ENCODE data around the gene OR51A7.
"Not testable (repeated sequence)": the region's sequence is repeated elsewhere in the genome, so short reads cannot be mapped to it uniquely, and the experiment has no call there.

Gene OR51A7, protein sequence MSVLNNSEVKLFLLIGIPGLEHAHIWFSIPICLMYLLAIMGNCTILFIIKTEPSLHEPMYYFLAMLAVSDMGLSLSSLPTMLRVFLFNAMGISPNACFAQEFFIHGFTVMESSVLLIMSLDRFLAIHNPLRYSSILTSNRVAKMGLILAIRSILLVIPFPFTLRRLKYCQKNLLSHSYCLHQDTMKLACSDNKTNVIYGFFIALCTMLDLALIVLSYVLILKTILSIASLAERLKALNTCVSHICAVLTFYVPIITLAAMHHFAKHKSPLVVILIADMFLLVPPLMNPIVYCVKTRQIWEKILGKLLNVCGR

DNA sequence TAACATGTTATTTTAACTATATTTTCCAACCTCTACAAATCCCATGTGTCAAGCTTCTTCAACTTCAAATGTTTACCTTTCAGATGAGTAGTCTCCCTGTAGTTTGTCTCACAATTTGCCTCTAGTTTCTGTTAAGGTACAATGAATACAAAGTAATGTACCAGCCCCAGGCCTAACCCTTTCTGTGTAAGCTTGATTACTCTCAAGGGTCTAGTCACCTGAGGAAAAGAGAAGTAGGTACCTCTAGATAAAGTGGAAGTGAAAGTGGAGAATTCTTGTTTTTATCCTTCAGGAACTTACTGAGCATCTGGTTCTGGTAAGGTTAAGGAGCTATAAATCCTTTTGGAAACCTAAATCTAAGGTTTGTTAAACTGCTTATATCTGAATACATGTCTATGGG is at the start of gene OR51A7:
Gene OR51A7 (plus strand): TSS at position 300 of the 400 bp plus-strand sequence. CDS start 3,587 bp downstream, outside the sequence.
- no peak for DNase-seq

DNA sequence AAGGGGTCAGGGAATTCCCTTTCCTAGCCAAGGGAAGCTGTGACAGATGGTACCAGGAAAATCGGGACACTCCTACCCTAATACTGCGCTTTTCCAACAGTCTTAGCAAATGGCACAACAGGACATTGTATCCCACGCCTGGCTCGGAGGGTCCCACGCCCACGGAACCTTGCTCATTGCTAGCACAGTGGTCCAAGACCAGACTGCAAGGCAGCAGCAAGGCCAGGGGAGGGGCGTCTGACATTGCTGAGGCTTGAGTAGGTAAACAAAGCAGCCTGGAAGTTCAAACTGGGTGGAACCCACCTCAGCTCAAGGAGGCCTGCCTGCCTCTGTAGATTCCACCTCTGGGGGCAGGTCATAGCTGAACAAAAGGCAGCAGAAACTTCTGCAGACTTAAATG is 49.3 kb upstream of the OR51A7 start:
- not testable (repeated sequence) for DNase-seq

DNA sequence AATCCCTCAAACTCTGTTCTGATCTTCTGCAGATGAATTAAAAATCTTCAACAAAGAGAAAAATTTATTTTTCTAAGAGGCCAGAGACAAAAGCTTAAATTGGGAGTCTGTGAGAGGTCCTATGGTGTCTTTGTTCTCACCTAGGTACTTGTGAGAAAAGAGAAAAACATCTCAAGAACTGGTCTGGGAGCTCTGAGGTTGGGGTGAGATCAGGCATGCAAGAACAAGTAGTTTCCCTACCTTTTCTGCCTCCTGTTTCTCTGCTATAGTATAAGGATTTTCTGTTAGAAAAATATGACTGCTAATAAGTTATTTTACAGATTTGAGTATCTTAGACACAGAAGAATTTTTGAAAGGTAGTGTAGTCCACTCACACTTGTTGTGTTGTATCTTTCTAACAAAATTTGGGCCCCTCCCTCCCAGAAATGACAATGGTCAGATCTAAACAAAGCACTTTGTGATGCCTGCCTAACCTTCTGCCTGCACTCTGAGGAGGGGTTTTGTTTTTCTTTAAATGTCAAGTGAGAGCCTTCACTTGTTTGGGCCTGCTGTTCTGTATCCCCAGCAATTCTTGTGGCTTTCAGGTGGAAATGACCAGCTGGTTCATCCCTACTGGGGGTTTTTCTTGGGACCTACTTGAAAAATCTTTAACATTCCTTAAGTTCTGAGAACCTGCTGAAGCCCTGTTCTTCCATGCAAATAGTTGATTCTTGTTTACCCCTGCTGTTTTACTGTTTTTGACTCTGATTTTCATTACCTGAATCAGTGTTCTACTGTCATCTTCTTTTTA is 40.9 kb upstream of the OR51A7 start:
- no peak for DNase-seq

DNA sequence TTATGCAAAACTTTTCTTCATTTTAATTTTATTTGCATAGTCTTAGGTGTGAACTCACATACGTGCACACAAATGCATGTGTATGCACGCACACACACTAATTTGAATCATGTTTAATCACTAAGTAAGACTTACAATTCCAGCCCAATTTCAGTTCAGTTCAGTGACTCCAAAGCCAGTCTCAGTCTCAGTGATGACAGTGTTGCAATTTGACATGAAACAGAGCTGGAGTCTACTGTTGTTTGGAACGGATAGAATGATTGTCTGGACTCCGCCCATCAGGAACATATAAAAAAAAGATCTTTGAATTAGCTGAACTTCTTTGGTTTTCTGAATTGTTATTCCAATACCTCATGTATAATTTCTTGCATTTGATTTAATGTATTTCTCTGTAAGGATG is 39.7 kb upstream of the OR51A7 start:
- DNase-seq = no peak

DNA sequence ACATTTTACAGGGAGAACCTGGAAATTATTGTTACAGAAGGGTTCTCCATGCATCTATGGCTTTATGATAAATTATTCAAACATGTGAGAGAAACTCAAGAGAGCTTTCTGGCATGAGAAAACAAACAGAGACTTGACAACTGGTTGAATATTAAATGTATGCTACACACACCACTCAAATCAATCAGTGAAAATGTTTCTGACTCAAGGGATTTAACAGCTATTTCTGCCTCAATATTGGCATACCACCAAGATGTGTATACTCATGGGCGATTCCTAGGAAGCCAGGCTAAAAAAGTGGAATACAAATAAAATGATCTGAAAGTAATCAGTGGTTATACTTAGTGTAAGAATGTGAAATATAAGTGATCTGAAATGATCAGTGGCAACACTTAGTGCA is 37.7 kb upstream of the OR51A7 start:
- DNase-seq = no peak

DNA sequence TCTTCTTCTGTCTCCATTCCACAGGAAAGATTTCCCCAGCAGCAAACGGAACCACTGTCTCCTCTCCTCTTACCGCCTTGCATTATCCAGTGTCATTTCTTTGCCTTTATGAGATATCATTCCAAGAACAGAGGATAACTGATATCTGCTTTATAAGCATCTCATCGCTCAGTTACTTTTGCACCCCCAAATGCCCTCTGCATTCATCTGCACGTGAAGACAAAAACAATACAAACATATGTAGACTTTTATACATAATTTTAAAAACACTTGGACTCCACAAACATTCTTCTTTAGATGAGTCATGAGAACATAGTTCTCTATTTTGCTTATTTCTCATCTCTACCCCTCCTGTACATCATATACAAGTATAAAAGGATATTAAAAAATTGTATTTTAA is 22.4 kb upstream of the OR51A7 start:
- DNase-seq = no peak

DNA sequence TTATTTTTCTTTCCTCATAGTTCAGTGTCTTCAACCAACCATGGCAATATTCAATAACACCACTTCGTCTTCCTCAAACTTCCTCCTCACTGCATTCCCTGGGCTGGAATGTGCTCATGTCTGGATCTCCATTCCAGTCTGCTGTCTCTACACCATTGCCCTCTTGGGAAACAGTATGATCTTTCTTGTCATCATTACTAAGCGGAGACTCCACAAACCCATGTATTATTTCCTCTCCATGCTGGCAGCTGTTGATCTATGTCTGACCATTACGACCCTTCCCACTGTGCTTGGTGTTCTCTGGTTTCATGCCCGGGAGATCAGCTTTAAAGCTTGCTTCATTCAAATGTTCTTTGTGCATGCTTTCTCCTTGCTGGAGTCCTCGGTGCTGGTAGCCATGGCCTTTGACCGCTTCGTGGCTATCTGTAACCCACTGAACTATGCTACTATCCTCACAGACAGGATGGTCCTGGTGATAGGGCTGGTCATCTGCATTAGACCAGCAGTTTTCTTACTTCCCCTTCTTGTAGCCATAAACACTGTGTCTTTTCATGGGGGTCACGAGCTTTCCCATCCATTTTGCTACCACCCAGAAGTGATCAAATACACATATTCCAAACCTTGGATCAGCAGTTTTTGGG is 21.6 kb upstream of the OR51A7 start, which contains the start of gene OR51T1:
Gene OR51T1 (plus strand): TSS at position 41 of the 641 bp plus-strand sequence. CDS start 0 bp downstream, at position 41.
- DNase-seq = no peak

DNA sequence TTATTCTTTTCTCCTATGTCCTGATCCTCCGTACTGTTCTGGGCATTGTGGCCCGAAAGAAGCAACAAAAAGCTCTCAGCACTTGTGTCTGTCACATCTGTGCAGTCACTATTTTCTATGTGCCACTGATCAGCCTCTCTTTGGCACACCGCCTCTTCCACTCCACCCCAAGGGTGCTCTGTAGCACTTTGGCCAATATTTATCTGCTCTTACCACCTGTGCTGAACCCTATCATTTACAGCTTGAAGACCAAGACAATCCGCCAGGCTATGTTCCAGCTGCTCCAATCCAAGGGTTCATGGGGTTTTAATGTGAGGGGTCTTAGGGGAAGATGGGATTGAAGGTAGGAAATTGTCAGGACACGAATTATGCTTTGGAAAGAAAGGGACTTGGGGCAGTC is 21.0 kb upstream of the OR51A7 start:
- DNase-seq = no peak

DNA sequence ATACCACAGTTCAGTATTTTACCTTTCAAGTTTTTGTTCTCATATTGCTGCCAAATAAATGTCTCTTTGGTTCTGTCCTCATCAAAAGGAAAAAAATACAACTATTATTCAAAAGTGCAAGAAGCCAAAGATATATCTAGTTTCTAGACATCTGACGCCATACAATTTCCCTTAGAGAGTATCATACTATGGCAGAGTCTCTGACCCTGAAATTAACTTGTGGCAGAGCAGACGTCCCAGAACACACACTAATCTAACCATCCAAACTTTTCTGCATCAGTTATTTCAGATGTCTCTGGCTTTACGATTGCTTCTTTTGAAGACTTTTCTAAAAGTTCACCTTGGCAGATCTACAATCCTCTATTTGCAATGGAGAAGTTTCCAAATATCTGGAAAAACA is 19.2 kb upstream of the OR51A7 start:
- DNase-seq = no peak

DNA sequence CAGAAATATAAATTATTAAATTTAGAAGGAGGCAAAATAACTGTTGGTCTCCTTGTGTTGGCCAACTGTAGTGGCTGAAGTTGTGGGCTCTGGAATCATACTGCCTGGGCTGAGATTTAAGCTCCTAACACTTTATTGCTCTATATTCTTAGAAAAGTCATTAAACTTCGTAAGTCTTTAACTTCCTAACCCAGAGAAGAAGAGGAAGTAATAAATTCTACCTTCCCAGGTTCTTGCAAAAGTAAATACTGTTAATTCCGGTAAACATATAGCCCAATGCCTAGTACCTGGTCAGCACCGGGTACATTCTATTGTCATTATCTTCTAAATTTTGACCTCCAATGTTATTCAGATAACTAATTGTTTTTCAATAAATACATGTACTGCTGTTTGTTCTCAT is 17.4 kb upstream of the OR51A7 start:
- no peak for DNase-seq

DNA sequence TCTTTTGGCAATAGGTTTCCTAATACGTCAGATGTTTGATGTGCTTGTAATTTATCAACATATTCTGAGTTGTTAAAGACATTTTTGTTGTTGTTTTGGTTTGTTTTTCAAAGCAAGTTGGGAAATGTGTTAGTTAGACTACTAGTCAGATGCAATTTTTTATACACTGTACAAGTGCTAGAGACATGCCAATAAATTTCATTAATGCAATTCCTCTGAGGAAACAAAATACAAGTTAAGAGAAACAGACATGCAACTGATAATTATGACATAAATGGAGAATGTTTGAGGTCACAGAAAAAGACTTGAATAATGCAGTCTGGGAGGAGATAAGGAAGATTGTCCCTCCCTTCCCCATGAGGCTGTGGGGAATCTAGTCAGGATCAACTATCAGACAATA is 16.0 kb upstream of the OR51A7 start:
- no peak for DNase-seq

DNA sequence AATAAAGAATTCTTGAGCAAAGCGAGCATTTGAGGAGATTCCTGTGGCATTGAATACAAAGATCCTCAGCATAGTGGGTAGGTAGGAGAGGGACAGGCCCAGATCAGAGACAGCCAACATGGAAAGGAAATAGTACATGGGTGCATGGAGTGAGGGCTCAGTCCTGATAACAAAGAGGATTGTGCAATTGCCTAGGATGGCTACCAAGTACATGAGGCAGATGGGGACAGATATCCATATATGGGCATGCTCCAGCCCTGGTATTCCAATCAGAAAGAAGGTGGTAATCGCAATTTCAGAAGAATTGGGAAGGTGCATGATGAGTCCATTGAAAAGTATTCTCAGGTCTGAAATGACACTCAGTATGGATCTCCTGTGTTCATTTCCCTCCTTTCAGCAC is 13.3 kb upstream of the OR51A7 start:
- DNase-seq = no peak

DNA sequence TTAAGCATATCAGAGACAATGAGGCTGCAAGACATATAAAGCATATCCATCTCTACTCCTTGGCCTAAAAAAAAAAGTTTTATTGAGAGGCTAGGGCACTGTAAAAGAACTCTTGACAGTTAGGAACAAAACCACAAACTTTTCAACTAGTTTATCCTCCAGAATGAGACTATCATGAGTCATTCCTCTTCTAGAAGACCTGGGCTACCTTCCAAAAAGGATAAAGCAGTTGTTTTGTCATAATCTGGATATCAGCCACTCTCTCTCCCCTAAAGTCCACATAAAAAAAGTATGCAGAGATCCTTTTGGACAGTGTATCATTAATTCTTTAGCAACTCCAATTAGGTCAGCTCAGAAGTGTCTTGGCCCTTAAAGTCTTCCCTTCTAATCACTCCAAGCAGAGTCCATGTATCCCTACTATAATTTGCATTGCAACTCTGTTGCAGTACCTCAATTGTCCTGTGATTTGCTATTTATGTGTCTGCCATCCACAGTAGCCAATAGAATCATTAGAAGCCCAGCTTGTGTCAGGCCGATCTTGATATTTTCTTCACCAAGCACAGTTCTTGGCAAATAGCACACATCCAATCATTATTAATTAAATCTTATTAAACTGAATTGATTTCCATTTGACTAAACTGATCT is 11.5 kb upstream of the OR51A7 start:
- no peak for DNase-seq

DNA sequence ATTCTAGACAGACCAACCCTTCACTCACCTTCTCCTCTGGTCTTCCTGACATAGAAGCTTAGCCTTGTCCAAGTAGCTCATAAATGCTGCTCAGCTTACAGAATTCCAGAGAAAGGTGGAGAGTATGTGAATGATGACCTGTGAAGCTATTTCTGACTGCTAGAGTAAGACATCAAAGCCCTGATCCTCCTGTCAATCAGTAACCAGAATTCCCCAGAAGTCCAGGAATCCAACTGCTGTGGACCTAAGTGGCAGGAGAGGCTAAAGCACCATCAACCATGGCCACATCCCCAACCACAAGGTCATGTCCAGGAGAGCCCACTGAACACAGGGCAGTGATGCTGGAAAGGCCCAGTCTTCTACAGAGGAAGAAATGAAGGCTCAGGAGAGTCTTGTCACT is 13.0 kb downstream of the OR51A7 start:
- DNase-seq = no peak

DNA sequence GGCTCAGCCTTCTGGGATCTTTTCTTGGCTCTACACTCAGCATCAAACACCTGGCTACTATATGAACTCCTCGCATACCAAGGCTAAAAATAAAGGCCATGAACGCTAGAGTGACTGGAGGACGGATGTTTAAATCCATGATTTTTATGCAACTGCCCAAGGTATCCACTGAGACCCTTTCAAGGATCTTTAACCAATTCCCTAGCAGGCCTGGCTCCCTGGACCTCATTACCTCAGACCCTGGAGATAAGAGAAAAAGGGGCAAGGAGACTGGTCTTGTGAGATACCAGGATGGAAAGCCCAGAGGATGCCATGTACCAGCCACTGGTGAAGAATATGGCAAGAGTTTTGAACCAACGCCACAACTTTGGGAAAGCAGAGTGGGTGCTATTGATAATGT is 15.7 kb downstream of the OR51A7 start, which contains the start of gene OR51G2:
Gene OR51G2 (minus strand): TSS at position 101 of the 400 bp plus-strand sequence. CDS start 3,687 bp downstream, outside the sequence.
- DNase-seq = no peak

DNA sequence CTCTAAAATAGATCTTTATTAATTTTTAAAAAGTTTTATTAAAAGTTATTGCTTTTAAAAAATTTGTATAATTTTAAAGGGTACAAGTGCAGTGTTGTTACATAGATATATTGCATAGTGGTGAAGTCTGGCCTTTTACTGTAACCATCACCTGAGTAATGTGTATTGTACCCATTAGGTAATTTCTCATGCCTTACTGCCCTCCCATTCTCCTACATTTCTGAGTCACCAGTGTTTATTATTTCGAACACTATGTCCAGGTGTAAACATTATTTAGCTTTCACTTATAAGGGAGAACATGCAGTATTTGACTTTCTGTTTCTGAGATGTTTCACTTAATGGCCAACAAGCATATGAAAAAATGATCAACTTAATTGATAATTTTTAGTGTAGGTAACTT is 18.2 kb downstream of the OR51A7 start:
- DNase-seq = no peak

DNA sequence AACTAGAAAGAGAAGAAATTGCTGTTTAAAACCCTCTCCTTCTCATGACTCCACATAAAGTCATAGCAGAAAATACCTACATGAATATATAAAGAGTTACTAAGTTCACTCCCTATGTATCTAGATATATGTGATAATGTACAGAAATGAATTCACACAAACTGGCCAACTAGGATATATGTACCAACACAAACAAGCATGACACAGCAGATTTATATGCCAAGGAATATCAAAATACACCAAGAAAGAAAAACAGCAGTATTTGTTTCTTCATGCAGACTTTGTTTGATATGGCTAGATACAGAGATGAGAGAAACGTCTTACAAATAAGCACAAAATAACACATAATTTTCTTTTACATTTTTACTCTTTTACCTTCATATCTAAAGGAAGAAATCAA is 18.7 kb downstream of the OR51A7 start:
- no peak for DNase-seq

DNA sequence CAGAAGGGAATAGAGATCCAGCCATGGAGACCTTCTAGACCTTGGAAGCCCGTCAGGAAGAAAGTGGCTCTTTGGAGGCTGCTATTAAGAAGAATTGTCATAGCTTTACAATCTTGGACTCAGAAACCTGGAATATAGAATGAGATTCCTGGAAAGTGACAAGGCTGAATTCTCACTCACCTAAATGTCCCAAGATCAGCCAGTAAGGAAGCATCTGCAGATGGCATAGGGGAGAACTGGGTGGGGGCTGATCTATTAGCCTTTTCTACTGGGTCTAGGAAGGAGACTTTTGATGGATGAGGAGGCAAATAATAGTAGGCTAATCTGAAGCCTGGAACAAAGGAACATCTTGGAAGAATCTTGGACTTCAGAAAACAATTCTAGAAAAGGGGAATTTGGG is 20.7 kb downstream of the OR51A7 start, which contains the start of gene OR51G1:
Gene OR51G1 (minus strand): TSS at position 101 of the 400 bp plus-strand sequence. CDS start 0 bp downstream, at position 101.
- DNase-seq = no peak

DNA sequence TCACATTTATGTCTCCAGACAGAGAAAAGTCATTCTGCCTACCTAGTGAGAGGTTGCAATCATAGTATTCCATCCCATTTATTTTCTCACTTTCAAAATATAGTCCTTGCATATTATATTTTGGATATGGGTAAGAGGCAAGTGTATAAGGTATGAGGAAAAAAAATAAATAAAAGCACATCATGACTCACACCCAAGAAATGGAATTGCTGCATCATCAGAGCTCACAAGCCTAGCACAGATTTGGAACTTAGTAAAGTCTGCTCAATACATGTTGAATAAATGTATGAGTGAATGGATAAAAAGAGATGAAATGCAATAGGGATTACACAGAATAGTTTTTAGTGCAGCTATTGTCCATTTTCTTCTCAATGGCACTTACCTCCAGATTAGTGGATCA is 23.0 kb downstream of the OR51A7 start:
- DNase-seq = no peak

DNA sequence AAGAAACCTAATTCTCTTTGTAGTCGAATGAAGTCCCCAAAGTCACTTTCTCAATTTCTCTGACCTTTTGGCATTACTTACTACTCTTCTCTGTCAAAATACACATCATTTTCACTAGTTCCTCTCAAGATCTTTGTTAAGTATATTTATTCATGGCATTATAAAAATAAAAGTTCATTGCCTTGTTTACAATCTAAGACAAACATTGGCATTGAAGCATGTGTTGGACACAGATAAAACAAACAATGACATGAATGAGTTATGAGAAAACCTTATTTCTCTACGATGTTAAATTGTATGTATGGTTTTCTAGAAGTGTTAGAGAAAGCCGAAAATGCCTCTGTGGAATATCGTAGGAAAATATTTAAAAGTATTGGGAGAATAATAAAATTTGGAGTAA is 29.2 kb downstream of the OR51A7 start:
- DNase-seq = no peak

DNA sequence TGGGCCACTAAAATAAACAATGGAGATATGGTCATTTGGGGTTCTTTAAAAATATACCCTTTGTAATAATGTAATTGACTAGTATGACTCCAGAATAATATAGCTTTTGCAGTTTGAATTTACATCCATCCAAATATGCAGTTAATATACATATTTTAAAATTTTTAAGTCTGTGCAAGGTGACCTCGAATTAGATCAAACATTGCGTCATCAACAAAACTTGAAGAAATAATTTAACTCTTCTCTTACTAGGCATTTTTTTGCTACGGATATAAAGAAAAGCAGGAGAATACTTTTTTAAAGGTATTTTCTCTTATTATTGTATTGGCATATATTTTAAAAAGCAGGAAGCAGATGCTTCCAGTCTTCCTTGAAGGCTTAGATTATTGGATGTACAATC is 33.2 kb downstream of the OR51A7 start:
- DNase-seq = no peak

DNA sequence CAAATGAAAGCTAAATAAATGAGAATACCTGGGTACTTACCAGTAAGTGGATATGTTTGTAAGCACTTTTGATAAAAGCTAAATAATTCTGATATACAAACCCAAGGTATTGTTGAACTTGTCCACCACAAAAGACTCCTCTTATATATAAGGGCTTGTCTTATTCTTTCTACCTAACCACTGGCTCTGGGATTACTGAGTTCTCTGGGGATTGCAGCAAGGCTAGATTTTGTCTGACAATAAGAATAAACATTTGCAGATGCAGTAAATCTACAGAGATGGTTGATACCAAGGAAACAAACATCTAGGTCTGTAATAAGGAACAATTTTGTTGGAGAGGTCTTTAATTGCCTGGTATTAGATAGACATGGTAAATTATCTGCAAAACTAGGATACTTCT is 43.9 kb downstream of the OR51A7 start, which contains the start of gene OR51A4:
Gene OR51A4 (minus strand): TSS at position 101 of the 400 bp plus-strand sequence. CDS start 505 bp downstream, outside the sequence.
- DNase-seq = no peak

DNA sequence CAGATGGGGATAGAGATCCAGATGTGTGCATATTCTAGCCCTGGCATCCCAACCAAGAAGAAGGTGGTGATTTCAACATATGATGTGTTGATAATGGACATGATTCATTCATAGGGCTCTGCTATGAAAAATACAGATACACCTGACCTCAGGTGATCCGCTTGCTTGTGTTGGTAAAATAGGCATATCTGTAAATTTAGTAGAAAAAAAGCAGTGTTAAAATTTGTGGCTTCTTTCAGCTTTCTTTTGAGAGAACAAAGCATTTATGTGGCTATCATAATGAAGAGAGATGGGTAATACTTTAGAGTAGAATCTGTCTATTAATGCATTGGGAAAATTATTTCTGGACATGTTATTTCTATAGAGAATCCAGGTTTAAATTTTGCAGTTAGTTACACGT is 52.0 kb downstream of the OR51A7 start, which contains the start of gene OR51A2:
Gene OR51A2 (minus strand): TSS at position 101 of the 400 bp plus-strand sequence. CDS start 0 bp downstream, at position 101.
- not testable (repeated sequence) for DNase-seq

All from NCI-H1436 (cell line).